HCT116 (cell line): ENCODE data around the gene OR56A5. TPM values are rescaled to one million over a fixed set of nuclear protein-coding genes. Genes with fewer than 3 reads are reported as not detected.

ENCODE experiments used
- ATAC-seq: fragments of 200-7000 bp; cut with Tn5 transposase; 2 replicates; pipeline ENCODE4 v1.9.1; 2020; ENCODE audit warnings: mild to moderate bottlenecking, moderate library complexity
- BruUV-seq: library from RNA; stranded (reverse); fragments of 400-500 nt; replicated peaks from 2 replicates; lab custom pipeline; 2021; lab: Mats Ljungman, UMichigan
- CTCF ChIA-PET: fragments of 300-600 bp; sonication (Branson Sonifier 250); formaldehyde crosslinking; loops from one replicate; lab custom pipeline; 2021; ENCODE audit warnings: antibody characterized with exemption; lab: Charles Lee
- POLR2A ChIA-PET: fragments of 300-600, 350-600 bp; sonication (Branson Sonifier 250); formaldehyde crosslinking; loops from one replicate; lab custom pipeline; 2021; ENCODE audit warnings: antibody characterized with exemption; lab: Charles Lee
- RAD21 ChIA-PET, 2 experiments: fragments of 300-600 bp; sonication (Branson Sonifier 250); formaldehyde crosslinking; loops; one replicate each; lab custom pipeline; 2023; ENCODE audit warnings: low total read pairs in 2 of 2; ENCODE audit not compliant: uncharacterized antibody in 2 of 2, unreplicated experiment in 2 of 2, low non-redundant PET in 1 of 2; lab: Charles Lee
- DNase-seq: peaks from one replicate; pipeline ENCODE4 v3.0.0-alpha.2; 2010; ENCODE audit warnings: low read depth, low spot score
- H2AFZ ChIP-seq: fragments of 200-600 bp; shearing (Covaris generic), sonication (generic); 2 replicates; pipeline ENCODE4 v1.6.1; 2017; ENCODE audit warnings: low read depth, mixed run types, mixed read lengths, antibody characterized with exemption, low read length; ENCODE audit not compliant: poor library complexity, severe bottlenecking
- H3K27ac ChIP-seq: 2 replicates; pipeline ENCODE4 v1.5.1; 2012; ENCODE audit warnings: low read depth, low read length
- H3K27me3 ChIP-seq: fragments of 200-600 bp; sonication (generic); 2 replicates; pipeline ENCODE4 v1.6.1; 2016; ENCODE audit warnings: mixed run types, low read length, mixed read lengths; ENCODE audit not compliant: insufficient read depth
- H3K36me3 ChIP-seq, 2 experiments: fragments of 200-500 bp in 1 of 2; fragments of 200-600 bp in 1 of 2; sonication (Bioruptor generic) in 1 of 2; sonication (generic) in 1 of 2; 2 replicates each; pipeline versions ENCODE4 v1.5.1 to v1.6.1; 2014 to 2016; ENCODE audit warnings: low read length in 2 of 2, inconsistent platforms in 1 of 2, mixed read lengths in 1 of 2, mixed run types in 1 of 2; ENCODE audit not compliant: insufficient read depth in 2 of 2, control insufficient read depth in 1 of 2
- H3K4me1 ChIP-seq, 2 experiments: fragments of 200-600 bp in 1 of 2; sonication (generic) in 1 of 2; 2 replicates each; pipeline versions ENCODE4 v1.5.1 to v1.6.1; 2012 to 2017; ENCODE audit warnings: low read length in 2 of 2, inconsistent platforms in 1 of 2, mild to moderate bottlenecking in 1 of 2, mixed read lengths in 1 of 2, mixed run types in 1 of 2, moderate library complexity in 1 of 2; ENCODE audit not compliant: insufficient read depth in 2 of 2, control insufficient read depth in 1 of 2
- H3K4me2 ChIP-seq: fragments of 200-600 bp; sonication (generic); 2 replicates; pipeline ENCODE4 v1.6.1; 2017; ENCODE audit warnings: mixed run types, low read length, mixed read lengths
- H3K4me3 ChIP-seq, 2 experiments: fragments of 200-600 bp in 1 of 2; sonication (generic) in 1 of 2; replicated peaks in 1 of 2; 2 replicates each; pipeline ENCODE4 v1.5.1; 2011 to 2016; ENCODE audit warnings: low read length in 2 of 2, control low read depth in 1 of 2, low read depth in 1 of 2, mild to moderate bottlenecking in 1 of 2, mixed read lengths in 1 of 2, mixed run types in 1 of 2
- H3K79me2 ChIP-seq: fragments of 200-600 bp; sonication (generic); 2 replicates; pipeline ENCODE4 v1.6.1; 2017; ENCODE audit warnings: mild to moderate bottlenecking, mixed run types, low read length, moderate library complexity, mixed read lengths; ENCODE audit not compliant: insufficient read depth
- H3K9ac ChIP-seq: fragments of 200-600 bp; sonication (generic); 2 replicates; pipeline ENCODE4 v1.6.1; 2016; ENCODE audit warnings: low read length, mixed read lengths
- H3K9me2 ChIP-seq: fragments of 200-600 bp; sonication (generic), shearing (Covaris generic); 2 replicates; pipeline ENCODE4 v1.6.1; 2017; ENCODE audit warnings: mixed run types, mild to moderate bottlenecking, moderate library complexity; ENCODE audit not compliant: insufficient read depth
- H3K9me3 ChIP-seq, 2 experiments: fragments of 200-500 bp in 1 of 2; fragments of 200-600 bp in 1 of 2; sonication (Bioruptor generic) in 1 of 2; sonication (generic) in 1 of 2; 2 replicates each; pipeline ENCODE4 v1.6.1; 2014 to 2017; ENCODE audit warnings: low read length in 2 of 2, mixed read lengths in 2 of 2, inconsistent platforms in 1 of 2, low read depth in 1 of 2, mild to moderate bottlenecking in 1 of 2, mixed run types in 1 of 2, moderate library complexity in 1 of 2; ENCODE audit not compliant: control insufficient read depth in 1 of 2, insufficient read depth in 1 of 2
- H4K20me1 ChIP-seq: fragments of 200-600 bp; sonication (generic), shearing (Covaris generic); 2 replicates; pipeline ENCODE4 v1.6.1; 2017; ENCODE audit warnings: mixed run types, mild to moderate bottlenecking, moderate library complexity; ENCODE audit not compliant: insufficient read depth
- CEBPB ChIP-seq: IDR thresholded peaks from 2 replicates; pipeline ENCODE4 v1.6.1; 2012; ENCODE audit warnings: low read depth
- CTCF ChIP-seq, 3 experiments: fragments of 200-600 bp in 1 of 3; sonication (generic) in 1 of 3; IDR thresholded peaks in 2 of 3; conservative IDR thresholded peaks in 1 of 3; 2 replicates each; pipeline ENCODE4 v1.5.1; 2012 to 2017; ENCODE audit warnings: low read depth in 2 of 3, low read length in 2 of 3, antibody characterized with exemption in 1 of 3, borderline replicate concordance in 1 of 3, control low read depth in 1 of 3, mild to moderate bottlenecking in 1 of 3, mixed read lengths in 1 of 3, mixed run types in 1 of 3, moderate library complexity in 1 of 3; ENCODE audit not compliant: insufficient read depth in 1 of 3
- ELF1 ChIP-seq: IDR thresholded peaks from 2 replicates; pipeline ENCODE4 v1.6.1; 2012; ENCODE audit warnings: low read depth, borderline replicate concordance
- FOSL1 ChIP-seq: IDR thresholded peaks from 2 replicates; pipeline ENCODE4 v1.6.1; 2012; ENCODE audit warnings: low read depth
- POLR2A ChIP-seq: IDR thresholded peaks from 2 replicates; pipeline ENCODE4 v1.7.0; 2011; ENCODE audit warnings: borderline replicate concordance; ENCODE audit not compliant: insufficient read depth, insufficient read length; ENCODE audit errors: extremely low read depth
- POLR2AphosphoS5 ChIP-seq: IDR thresholded peaks from 2 replicates; pipeline ENCODE4 v1.6.1; 2011; ENCODE audit warnings: mild to moderate bottlenecking, low read depth, low read length, moderate library complexity
- SIN3A ChIP-seq: IDR thresholded peaks from 2 replicates; pipeline ENCODE4 v1.6.1; 2012; ENCODE audit warnings: low read depth
- ZBTB33 ChIP-seq: IDR thresholded peaks from 2 replicates; pipeline ENCODE4 v1.6.1; 2011; ENCODE audit warnings: mild to moderate bottlenecking, low read length, moderate library complexity; ENCODE audit not compliant: insufficient replicate concordance; ENCODE audit errors: extremely low read depth
- ZFX ChIP-seq: fragments of 450-650 bp; IDR thresholded peaks from 2 replicates; pipeline ENCODE4 v1.6.1; 2017
- intact Hi-C: fragments of 100-400 bp; cut with micrococcal nuclease; formaldehyde crosslinking; loops from 2 replicates; pipeline ENCODE4 v1.10.0; 2022
- total RNA-seq: library from RNA; stranded (reverse); gene quantifications from one replicate; pipeline ENCODE4 v1.2.1, GENCODE V29; 2021; ENCODE audit not compliant: unreplicated experiment

The OR56A5 gene
- total RNA-seq, 1 experiment from 2014 or later, result not detected

DNA sequence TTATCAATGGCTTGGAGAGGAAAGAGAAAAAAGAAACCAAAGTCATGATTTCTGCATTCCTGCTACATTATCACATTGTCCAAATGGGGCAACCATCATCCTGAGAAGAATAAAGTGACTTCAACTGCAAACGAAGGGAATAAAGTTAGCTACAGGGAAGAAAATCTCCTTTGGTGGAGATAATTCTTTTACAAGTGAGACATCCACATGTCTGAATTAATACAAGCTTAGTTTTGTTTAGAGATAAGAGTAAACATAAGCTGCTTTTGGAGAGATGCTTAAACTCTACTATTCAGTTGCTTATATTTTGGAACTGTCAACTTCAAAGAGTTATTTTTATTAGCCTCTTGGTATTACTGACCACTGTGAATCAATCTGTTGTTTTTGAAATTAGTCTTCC lies 18.6 kb upstream of the OR56A5 start, which contains the start of gene OR52L1:
Gene OR52L1 (minus strand): TSS at position 101 of the 400 bp plus-strand sequence. CDS start 55 bp downstream, at position 46.
- Histone ChIP-seq H3K27me3 (peaks cover 47% of the 10 kb centered on the region), H3K4me1 (no peaks in the 10 kb centered on the region), H4K20me1 (no peaks in the 10 kb centered on the region), H3K27ac (no peak within 1 kb of the TSS), H3K4me2 (no peak within 1 kb of the TSS), H2AFZ (no peak within 1 kb of the TSS), H3K36me3 (no peaks in the 10 kb centered on the region), H3K9ac (no peak within 1 kb of the TSS), H3K79me2 (no peaks in the 10 kb centered on the region), H3K9me3 (no peaks in the 10 kb centered on the region)
- no peak for DNase-seq
- RAD21 ChIA-PET, result no interaction called here
- no peak for ATAC-seq
- no TSS peak for BruUV-seq
- intact Hi-C loops, result no loop called here
- POLR2A ChIA-PET, result no interaction called here
- no peak for TF ChIP-seq POLR2AphosphoS5
- TF ChIP-seq POLR2A, result no peak
- no peak for TF ChIP-seq ZBTB33
- TF ChIP-seq CEBPB, result no peak
- TF ChIP-seq SIN3A, result no peak
- no peak for TF ChIP-seq FOSL1
- TF ChIP-seq ZFX, result no peak
- TF ChIP-seq, all 23 proteins: peak for 0
- CTCF ChIA-PET, result no interaction called here
- no peaks in the 10 kb centered on the region for H3K9me2 ChIP-seq
- H3K4me3 ChIP-seq, result no peak within 1 kb of the TSS

- Histone ChIP-seq H2AFZ (no peak overlapping the region), H4K20me1 (no peaks in the 10 kb centered on the region), H3K36me3 (no peaks in the 10 kb centered on the region), H3K4me3 (no peak overlapping the region), H3K79me2 (no peaks in the 10 kb centered on the region), H3K9me2 (no peaks in the 10 kb centered on the region), H3K27ac (no peak overlapping the region), H3K27me3 (peaks cover 49% of the 10 kb centered on the region), H3K9ac (no peak overlapping the region), H3K9me3 (no peaks in the 10 kb centered on the region), H3K4me2 (no peak overlapping the region), H3K4me1 (no peaks in the 10 kb centered on the region)
- ChIA-PET CTCF (no interaction called here), RAD21 (no interaction called here), POLR2A (no interaction called here)
- intact Hi-C loops, result no loop called here
- no TSS peak for BruUV-seq
- DNase-seq (no peak), ATAC-seq (peak; percentile 63)
- TF ChIP-seq ELF1, result no peak
- peak in 2 of 3 experiments; percentile 40 to 50; a peak in 3 of 6 replicates for TF ChIP-seq CTCF (IDR thresholded peaks at IDR 0.05 in 2 of 3, conservative IDR thresholded peaks at IDR 0.05 in 1 of 3; ENCODE audit: borderline replicate concordance in 1 of 3, insufficient read depth in 1 of 3, low read depth in 2 of 3, low read length in 2 of 3)
Measured at GRCh38 chr11:5983443-5983842, 15.1 kb upstream of the OR56A5 start.
